Mucosa of stomach (tissue), 1 donor: Measurements from ENCODE around the gene CACNB3.

Source experiments
- H3K27me3 ChIP-seq: one replicate; pipeline ENCODE4 v1.7.0; 2013; ENCODE audit warnings: mild to moderate bottlenecking, low read length; ENCODE audit not compliant: control insufficient read depth, insufficient read depth
- H3K36me3 ChIP-seq: one replicate; pipeline ENCODE4 v1.7.0; 2013; ENCODE audit warnings: low read length; ENCODE audit not compliant: control insufficient read depth, insufficient read depth
- H3K4me1 ChIP-seq: one replicate; pipeline ENCODE4 v1.7.0; 2013; ENCODE audit warnings: mild to moderate bottlenecking, low read length; ENCODE audit not compliant: control insufficient read depth, insufficient read depth
- H3K4me3 ChIP-seq: one replicate; pipeline ENCODE4 v1.7.0; 2013; ENCODE audit warnings: low read length
- H3K9ac ChIP-seq: one replicate; pipeline ENCODE4 v1.7.0; 2013; ENCODE audit warnings: mild to moderate bottlenecking, low read length, moderate library complexity
- H3K9me3 ChIP-seq: one replicate; pipeline ENCODE4 v1.7.0; 2013; ENCODE audit warnings: mild to moderate bottlenecking, low read length, moderate library complexity; ENCODE audit not compliant: control insufficient read depth
- donor health status: Pancreatic carcinoma.

CACNB3 gene

GRCh38 chr12:48817873-48818830 is at the start of gene CACNB3:
Gene CACNB3 (plus strand): TSS chr12:48818496. CDS start chr12:48818930, 434 bp downstream.
- H3K4me1 ChIP-seq, result peaks cover 23% of the 10 kb centered on the region
- H3K27me3 ChIP-seq, result peaks cover 12% of the 10 kb centered on the region
- H3K36me3 ChIP-seq, result no peaks in the 10 kb centered on the region
- peak within 1 kb of the TSS; percentile 53 for H3K9ac ChIP-seq
- peak within 1 kb of the TSS; percentile 20 for H3K4me3 ChIP-seq
- no peaks in the 10 kb centered on the region for H3K9me3 ChIP-seq

DNA sequence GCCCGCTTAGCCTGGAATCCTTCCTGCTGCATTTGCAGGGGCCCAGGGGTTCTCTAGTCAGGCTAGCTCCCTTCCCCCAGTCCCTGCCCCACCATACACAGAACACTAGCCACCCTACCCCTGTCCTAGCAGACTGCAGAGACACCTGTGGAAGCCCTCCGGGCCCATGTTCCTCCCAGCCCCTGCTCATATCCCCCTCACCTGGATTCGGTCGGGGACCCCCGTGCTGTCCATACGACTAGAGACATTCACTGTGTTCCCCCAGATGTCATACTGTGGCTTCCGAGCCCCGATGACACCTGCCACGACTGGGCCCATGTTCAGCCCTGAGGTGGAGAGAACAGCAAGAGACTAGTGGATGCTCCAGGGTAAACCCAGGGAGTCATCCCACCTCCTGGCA is 49.6 kb upstream of the CACNB3 start:
- no peak overlapping the region for H3K9ac ChIP-seq
- H3K27me3 ChIP-seq, result no peaks in the 10 kb centered on the region
- H3K36me3 ChIP-seq, result peaks cover 6% of the 10 kb centered on the region
- H3K4me3 ChIP-seq, result no peak overlapping the region
- H3K4me1 ChIP-seq, result peaks cover 9% of the 10 kb centered on the region
- H3K9me3 ChIP-seq, result no peaks in the 10 kb centered on the region

DNA sequence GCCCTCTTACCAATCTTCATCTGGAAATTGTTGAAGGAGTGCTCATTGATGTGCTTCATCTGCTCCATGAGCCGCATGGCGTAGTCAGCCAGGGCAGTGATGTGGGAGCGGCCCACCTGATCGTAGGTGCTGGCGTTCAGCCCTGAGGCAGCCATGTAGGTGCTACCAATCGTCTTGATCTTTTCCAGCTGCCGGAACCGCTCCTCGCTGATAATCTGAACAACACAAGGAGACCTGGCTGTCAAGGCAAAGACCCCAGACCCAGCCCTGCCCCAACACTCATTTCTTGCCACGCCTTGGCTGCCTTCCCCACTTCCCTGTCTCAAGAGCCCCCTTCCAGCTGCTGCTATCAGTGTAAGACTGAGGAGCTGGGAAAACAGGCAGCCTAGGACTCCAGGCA is 47.5 kb upstream of the CACNB3 start:
- Histone ChIP-seq H3K9ac (no peak overlapping the region), H3K36me3 (peaks cover 21% of the 10 kb centered on the region), H3K4me3 (no peak overlapping the region), H3K27me3 (no peaks in the 10 kb centered on the region), H3K4me1 (no peaks in the 10 kb centered on the region), H3K9me3 (no peaks in the 10 kb centered on the region)

- Histone ChIP-seq H3K27me3 (no peaks in the 10 kb centered on the region), H3K4me1 (no peaks in the 10 kb centered on the region), H3K9ac (no peak overlapping the region), H3K4me3 (no peak overlapping the region), H3K36me3 (peaks cover 23% of the 10 kb centered on the region), H3K9me3 (no peaks in the 10 kb centered on the region)
Measured at GRCh38 chr12:48771588-48772112, 46.6 kb upstream of the CACNB3 start.

GRCh38 chr12:48773686-48774085 is 44.6 kb upstream of the CACNB3 start:
- Histone ChIP-seq H3K4me3 (no peak overlapping the region), H3K36me3 (peaks cover 23% of the 10 kb centered on the region), H3K9me3 (no peaks in the 10 kb centered on the region), H3K9ac (no peak overlapping the region), H3K4me1 (no peaks in the 10 kb centered on the region), H3K27me3 (no peaks in the 10 kb centered on the region)

DNA sequence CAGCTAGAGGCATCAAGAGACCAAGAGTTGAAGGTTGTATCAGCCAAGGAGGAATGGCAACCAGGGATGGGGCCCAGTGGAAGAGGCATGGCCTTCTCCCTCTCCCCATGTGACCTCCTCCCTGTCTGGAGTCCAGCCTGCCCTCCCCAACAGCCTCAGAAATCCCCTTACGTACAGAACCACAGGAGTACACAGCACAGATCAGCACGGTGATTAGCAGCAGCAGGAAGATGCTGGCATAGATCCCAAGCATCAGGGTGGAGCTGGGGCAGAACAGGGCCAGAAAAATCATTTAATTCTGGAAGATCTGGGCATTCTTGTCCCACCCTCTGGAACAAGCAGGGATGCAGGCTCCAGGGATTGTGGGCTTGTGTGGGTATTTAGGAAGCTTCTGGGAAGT is 43.8 kb upstream of the CACNB3 start:
- Histone ChIP-seq H3K36me3 (peaks cover 23% of the 10 kb centered on the region), H3K4me1 (peaks cover 3% of the 10 kb centered on the region), H3K4me3 (no peak overlapping the region), H3K27me3 (no peaks in the 10 kb centered on the region), H3K9me3 (no peaks in the 10 kb centered on the region), H3K9ac (no peak overlapping the region)

DNA sequence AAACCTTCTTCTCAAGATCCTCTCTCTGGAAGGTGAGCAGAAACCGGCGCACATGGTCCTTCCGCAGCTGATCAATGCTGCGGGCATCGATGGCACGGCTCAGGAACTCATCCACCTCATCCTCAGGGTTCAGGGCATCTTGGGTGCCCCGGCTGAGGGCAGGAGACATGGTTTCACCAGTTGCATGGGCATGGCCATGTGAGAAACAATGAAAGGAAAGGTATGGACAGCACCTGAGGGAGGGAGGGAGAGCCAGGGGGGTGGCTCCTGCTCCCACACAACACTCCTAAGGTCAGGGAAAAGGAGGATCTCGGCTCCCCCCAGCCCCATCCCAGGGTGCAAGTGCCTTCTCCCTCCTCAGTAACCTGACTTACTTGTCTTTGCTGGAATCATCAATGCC is 43.0 kb upstream of the CACNB3 start:
- Histone ChIP-seq H3K27me3 (no peaks in the 10 kb centered on the region), H3K9ac (no peak overlapping the region), H3K36me3 (peaks cover 23% of the 10 kb centered on the region), H3K9me3 (no peaks in the 10 kb centered on the region), H3K4me3 (no peak overlapping the region), H3K4me1 (peaks cover 11% of the 10 kb centered on the region)

DNA sequence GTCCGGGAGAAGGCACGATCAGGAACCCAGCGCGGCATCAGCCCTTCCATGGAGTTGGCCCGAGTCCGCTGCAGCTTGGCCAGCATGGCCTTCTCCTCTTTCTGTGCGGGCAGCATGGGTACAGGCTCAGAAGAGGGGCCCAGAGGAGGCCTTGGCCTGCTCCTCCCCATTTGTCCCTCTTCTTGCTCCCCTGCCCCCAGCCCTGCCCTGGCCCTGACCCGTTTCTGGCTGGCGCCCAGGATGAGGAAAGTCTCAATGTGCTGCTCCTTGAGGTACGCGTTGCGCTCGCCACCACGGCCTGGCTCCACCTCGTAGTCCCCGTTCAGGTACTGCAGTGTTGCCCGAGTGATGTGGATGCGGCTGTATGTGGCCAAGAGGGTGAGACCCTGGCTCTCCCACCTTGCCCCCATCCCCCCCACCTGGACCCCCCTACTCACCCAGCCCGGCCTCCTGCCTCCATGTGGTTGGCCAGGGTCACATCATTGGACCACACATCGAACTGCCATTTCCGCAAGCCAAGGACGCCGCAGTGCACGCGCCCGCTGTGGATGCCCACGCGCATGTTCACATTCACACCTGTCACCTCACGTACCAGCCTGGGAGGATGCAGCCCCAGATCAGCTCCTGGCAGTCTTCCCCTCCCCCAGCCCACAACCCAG is 42.2 kb upstream of the CACNB3 start:
- Histone ChIP-seq H3K9ac (no peak overlapping the region), H3K4me1 (peaks cover 19% of the 10 kb centered on the region), H3K9me3 (no peaks in the 10 kb centered on the region), H3K36me3 (peaks cover 23% of the 10 kb centered on the region), H3K4me3 (no peak overlapping the region), H3K27me3 (no peaks in the 10 kb centered on the region)

DNA sequence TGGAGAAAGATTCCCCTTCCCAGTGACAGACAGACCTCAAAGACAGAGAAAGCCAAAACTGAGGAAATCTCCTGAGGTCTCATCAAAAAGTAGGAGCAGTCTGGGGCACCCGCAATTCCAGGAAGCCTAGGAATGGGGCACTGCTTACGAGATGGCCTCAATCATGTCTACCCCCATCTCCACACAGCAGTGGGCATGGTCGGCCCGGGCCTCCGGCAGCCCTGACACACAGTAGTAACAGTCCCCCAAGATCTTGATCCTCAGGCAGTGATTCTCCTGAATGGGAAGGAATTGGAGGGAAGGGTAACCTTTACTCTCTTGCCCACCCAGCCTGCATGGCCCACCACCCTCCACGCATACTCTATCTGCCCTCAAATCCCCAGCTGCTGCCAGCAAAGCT is 41.3 kb upstream of the CACNB3 start:
- no peaks in the 10 kb centered on the region for H3K27me3 ChIP-seq
- H3K9me3 ChIP-seq, result no peaks in the 10 kb centered on the region
- H3K9ac ChIP-seq, result no peak overlapping the region
- H3K36me3 ChIP-seq, result peaks cover 18% of the 10 kb centered on the region
- H3K4me3 ChIP-seq, result no peak overlapping the region
- peaks cover 27% of the 10 kb centered on the region for H3K4me1 ChIP-seq

- H3K4me3 ChIP-seq, result no peak overlapping the region
- H3K9me3 ChIP-seq, result no peaks in the 10 kb centered on the region
- H3K36me3 ChIP-seq, result peaks cover 18% of the 10 kb centered on the region
- H3K4me1 ChIP-seq, result peaks cover 35% of the 10 kb centered on the region
- no peak overlapping the region for H3K9ac ChIP-seq
- H3K27me3 ChIP-seq, result no peaks in the 10 kb centered on the region
Measured at GRCh38 chr12:48777501-48778400, 40.5 kb upstream of the CACNB3 start.

GRCh38 chr12:48779869-48780268 is 38.4 kb upstream of the CACNB3 start:
- Histone ChIP-seq H3K36me3 (peaks cover 11% of the 10 kb centered on the region), H3K9me3 (no peaks in the 10 kb centered on the region), H3K4me3 (no peak overlapping the region), H3K27me3 (no peaks in the 10 kb centered on the region), H3K9ac (peak overlapping the region; percentile 43), H3K4me1 (peaks cover 36% of the 10 kb centered on the region)
